LNCaP clone FGC (cell line): ENCODE data around the gene MEGF11.

Experiments
- DNase-seq: peaks from one replicate; pipeline ENCODE4 v3.0.0-alpha.2; 2011; ENCODE audit warnings: low read depth
- H3K4me3 ChIP-seq: 2 replicates; pipeline ENCODE4 v1.5.1; 2011; ENCODE audit warnings: mild to moderate bottlenecking, low read depth, low read length, control low read depth
- CTCF ChIP-seq: IDR thresholded peaks from 2 replicates; pipeline ENCODE4 v1.5.1; 2012; ENCODE audit warnings: mild to moderate bottlenecking; ENCODE audit not compliant: control insufficient read depth, insufficient read depth; ENCODE audit errors: extremely low read depth

Gene MEGF11

GRCh38 chr15:65994832-65995231, 258.7 kb downstream of the MEGF11 start:
- H3K4me3 ChIP-seq, result no peak overlapping the region
- DNase-seq, result no peak
- no peak for TF ChIP-seq CTCF

GRCh38 chr15:65993762-65994161, 259.8 kb downstream of the MEGF11 start:
- no peak for TF ChIP-seq CTCF
- H3K4me3 ChIP-seq, result no peak overlapping the region
- no peak for DNase-seq

- no peak for DNase-seq
- no peak for TF ChIP-seq CTCF
- no peak overlapping the region for H3K4me3 ChIP-seq
These were observed 260.3 kb downstream of the MEGF11 start for GRCh38 chr15:65993236-65993635.

- no peak for DNase-seq
- no peak overlapping the region for H3K4me3 ChIP-seq
- TF ChIP-seq CTCF, result no peak
These were observed 261.6 kb downstream of the MEGF11 start for GRCh38 chr15:65991721-65992483.

- DNase-seq, result no peak
- no peak for TF ChIP-seq CTCF
- H3K4me3 ChIP-seq, result no peak overlapping the region
These were observed 263.1 kb downstream of the MEGF11 start for GRCh38 chr15:65990298-65990981.

- H3K4me3 ChIP-seq, result no peak overlapping the region
- no peak for TF ChIP-seq CTCF
- DNase-seq, result no peak
These were observed 266.4 kb downstream of the MEGF11 start for GRCh38 chr15:65987100-65987499.

GRCh38 chr15:65986416-65986815, 267.1 kb downstream of the MEGF11 start:
- H3K4me3 ChIP-seq, result no peak overlapping the region
- DNase-seq, result no peak
- TF ChIP-seq CTCF, result no peak
